ENCODE measurements around the gene CAMTA1.

DNA sequence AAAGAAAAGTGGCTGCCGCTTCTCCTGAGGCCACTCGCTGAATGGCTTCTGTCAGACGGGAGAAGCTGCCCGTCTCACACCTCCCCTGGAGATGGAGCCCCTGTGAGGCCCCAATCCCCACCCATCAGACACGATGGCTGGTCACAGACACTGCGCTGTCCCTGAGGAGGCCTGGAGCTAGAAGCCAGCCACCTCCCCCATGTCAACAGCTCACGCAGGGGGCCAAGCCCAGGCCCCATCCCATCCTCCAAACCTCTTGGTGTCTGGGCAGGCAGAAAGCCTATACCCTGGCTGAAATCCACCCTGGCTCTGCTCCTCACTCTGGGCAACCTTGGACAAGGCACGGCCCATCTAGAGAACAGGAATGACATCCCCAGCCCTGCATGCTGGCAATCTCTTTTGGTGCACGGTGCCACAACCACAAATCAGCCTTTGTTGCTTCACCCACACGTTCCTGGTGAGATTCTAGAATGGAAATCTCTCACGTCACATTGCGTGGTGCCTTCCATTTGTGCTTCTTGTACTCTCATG lies 711.9 kb downstream of the CAMTA1 start:
- TF ChIP-seq, protein P1, sequence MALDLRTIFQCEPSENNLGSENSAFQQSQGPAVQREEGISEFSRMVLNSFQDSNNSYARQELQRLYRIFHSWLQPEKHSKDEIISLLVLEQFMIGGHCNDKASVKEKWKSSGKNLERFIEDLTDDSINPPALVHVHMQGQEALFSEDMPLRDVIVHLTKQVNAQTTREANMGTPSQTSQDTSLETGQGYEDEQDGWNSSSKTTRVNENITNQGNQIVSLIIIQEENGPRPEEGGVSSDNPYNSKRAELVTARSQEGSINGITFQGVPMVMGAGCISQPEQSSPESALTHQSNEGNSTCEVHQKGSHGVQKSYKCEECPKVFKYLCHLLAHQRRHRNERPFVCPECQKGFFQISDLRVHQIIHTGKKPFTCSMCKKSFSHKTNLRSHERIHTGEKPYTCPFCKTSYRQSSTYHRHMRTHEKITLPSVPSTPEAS (tag by site-specific recombination; IDR thresholded peaks at IDR 0.05): no peak
- TF ChIP-seq ZNF792 (tag by site-specific recombination; IDR thresholded peaks at IDR 0.05) (no peak), ZNF600 (tag by site-specific recombination; IDR thresholded peaks at IDR 0.05) (no peak), ZNF274 (IDR thresholded peaks at IDR 0.05; ENCODE audit: low read length) (no peak), ZNF274 (tag by site-specific recombination; IDR thresholded peaks at IDR 0.05; ENCODE audit: borderline replicate concordance) (no peak), ZNF146 (tag by site-specific recombination; IDR thresholded peaks at IDR 0.05) (no peak)
- TF ChIP-seq, protein P2, sequence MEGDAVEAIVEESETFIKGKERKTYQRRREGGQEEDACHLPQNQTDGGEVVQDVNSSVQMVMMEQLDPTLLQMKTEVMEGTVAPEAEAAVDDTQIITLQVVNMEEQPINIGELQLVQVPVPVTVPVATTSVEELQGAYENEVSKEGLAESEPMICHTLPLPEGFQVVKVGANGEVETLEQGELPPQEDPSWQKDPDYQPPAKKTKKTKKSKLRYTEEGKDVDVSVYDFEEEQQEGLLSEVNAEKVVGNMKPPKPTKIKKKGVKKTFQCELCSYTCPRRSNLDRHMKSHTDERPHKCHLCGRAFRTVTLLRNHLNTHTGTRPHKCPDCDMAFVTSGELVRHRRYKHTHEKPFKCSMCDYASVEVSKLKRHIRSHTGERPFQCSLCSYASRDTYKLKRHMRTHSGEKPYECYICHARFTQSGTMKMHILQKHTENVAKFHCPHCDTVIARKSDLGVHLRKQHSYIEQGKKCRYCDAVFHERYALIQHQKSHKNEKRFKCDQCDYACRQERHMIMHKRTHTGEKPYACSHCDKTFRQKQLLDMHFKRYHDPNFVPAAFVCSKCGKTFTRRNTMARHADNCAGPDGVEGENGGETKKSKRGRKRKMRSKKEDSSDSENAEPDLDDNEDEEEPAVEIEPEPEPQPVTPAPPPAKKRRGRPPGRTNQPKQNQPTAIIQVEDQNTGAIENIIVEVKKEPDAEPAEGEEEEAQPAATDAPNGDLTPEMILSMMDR (tag by site-specific recombination; IDR thresholded peaks at IDR 0.05): no peak
- TF ChIP-seq, protein P3, sequence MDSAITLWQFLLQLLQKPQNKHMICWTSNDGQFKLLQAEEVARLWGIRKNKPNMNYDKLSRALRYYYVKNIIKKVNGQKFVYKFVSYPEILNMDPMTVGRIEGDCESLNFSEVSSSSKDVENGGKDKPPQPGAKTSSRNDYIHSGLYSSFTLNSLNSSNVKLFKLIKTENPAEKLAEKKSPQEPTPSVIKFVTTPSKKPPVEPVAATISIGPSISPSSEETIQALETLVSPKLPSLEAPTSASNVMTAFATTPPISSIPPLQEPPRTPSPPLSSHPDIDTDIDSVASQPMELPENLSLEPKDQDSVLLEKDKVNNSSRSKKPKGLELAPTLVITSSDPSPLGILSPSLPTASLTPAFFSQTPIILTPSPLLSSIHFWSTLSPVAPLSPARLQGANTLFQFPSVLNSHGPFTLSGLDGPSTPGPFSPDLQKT (IDR thresholded peaks at IDR 0.05; ENCODE audit: borderline replicate concordance, low read depth, low read length): no peak

All from HEK293 (cell line).